ENCODE measurements around the gene MYOC. TPM values are rescaled to one million over a fixed set of nuclear protein-coding genes. Genes with fewer than 3 reads are reported as not detected.
"Not testable (repeated sequence)": the region's sequence is repeated elsewhere in the genome, so short reads cannot be mapped to it uniquely, and the experiment has no call there.

MYOC gene
- total RNA-seq, 1 donor from 2014 or later: 0.69 TPM

DNA sequence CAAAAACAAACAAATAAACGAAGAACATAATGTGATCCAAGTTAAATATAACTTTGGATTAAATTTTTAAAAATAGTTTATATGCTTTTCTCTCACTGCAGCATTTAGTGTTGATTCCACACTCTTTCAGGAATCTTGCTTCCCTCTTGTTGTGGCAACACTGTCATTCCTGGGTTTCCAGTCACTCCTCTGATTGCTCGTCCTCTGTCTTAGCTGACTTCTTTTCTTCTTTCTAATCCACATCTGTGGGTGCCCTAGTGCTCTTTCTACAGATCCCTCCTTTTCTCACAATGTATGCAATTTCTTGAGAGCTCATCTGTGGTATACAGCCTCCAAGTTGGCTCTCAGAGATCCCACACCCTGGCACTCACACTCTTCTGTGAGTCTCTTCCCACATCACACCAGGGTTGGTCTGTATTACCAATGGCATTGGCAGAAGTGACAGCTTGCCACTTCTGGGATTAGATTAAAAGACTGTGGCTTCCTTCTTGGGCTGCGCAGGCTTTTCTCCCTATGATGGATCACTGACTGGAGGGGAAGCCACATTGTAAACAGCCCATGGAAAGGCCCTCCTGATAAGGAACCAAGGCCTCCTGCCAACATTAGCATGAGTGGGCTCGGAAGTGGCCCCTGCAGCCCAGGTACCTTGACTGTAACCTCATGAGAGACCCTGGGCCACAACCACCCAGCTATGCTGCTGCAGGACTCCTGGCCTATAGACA is 11.5 kb upstream of the MYOC start:
- intact Hi-C loops (cut with DNase I): no loop called here
- Histone ChIP-seq H3K27me3 (no peaks in the 10 kb centered on the region), H3K4me1 (no peaks in the 10 kb centered on the region), H3K36me3 (no peaks in the 10 kb centered on the region), H3K9me3 (no peaks in the 10 kb centered on the region), H3K27ac (no peak overlapping the region), H3K4me3 (no peak overlapping the region)
- TF ChIP-seq CTCF (IDR thresholded peaks at IDR 0.05): no peak
- DNase-seq (no peak), ATAC-seq (no peak)

GRCh38 chr1:171663036-171663853 is 10.8 kb upstream of the MYOC start:
- Histone ChIP-seq H3K4me1 (no peaks in the 10 kb centered on the region), H3K36me3 (no peaks in the 10 kb centered on the region), H3K4me3 (no peak overlapping the region), H3K27me3 (no peaks in the 10 kb centered on the region), H3K27ac (no peak overlapping the region), H3K9me3 (no peaks in the 10 kb centered on the region)
- no peak for DNase-seq
- no peak for ATAC-seq
- no peak for TF ChIP-seq CTCF (IDR thresholded peaks at IDR 0.05)
- intact Hi-C loops (cut with DNase I): no loop called here

GRCh38 chr1:171661076-171661650 is 8.7 kb upstream of the MYOC start:
- no peak overlapping the region for H3K27ac ChIP-seq
- intact Hi-C loops (cut with DNase I): no loop called here
- no peak for DNase-seq
- ATAC-seq: no peak
- H3K9me3 ChIP-seq: no peaks in the 10 kb centered on the region
- no peaks in the 10 kb centered on the region for H3K36me3 ChIP-seq
- no peak overlapping the region for H3K4me3 ChIP-seq
- TF ChIP-seq CTCF (IDR thresholded peaks at IDR 0.05): no peak
- H3K4me1 ChIP-seq: no peaks in the 10 kb centered on the region
- no peaks in the 10 kb centered on the region for H3K27me3 ChIP-seq

- H3K27me3 ChIP-seq; H3K4me3 ChIP-seq; ATAC-seq; intact Hi-C loops (cut with DNase I); H3K9me3 ChIP-seq; DNase-seq; H3K36me3 ChIP-seq: not testable (repeated sequence)
- peaks cover 16% of the 10 kb centered on the region for H3K4me1 ChIP-seq
- peak overlapping the region; percentile 71 for H3K27ac ChIP-seq
These were observed 3.7 kb upstream of the MYOC start for GRCh38 chr1:171656206-171656605.

GRCh38 chr1:171655746-171656116 is 3.2 kb upstream of the MYOC start:
- H3K27ac ChIP-seq: peak overlapping the region; percentile 71
- H3K4me1 ChIP-seq: peaks cover 16% of the 10 kb centered on the region
- no peaks in the 10 kb centered on the region for H3K9me3 ChIP-seq
- H3K4me3 ChIP-seq: no peak overlapping the region
- ATAC-seq: no peak
- H3K36me3 ChIP-seq: no peaks in the 10 kb centered on the region
- intact Hi-C loops (cut with DNase I): no loop called here
- TF ChIP-seq CTCF (IDR thresholded peaks at IDR 0.05): no peak
- DNase-seq: no peak
- H3K27me3 ChIP-seq: no peaks in the 10 kb centered on the region
